ENCODE results near the gene BCDIN3D. TPM values are rescaled to one million over a fixed set of nuclear protein-coding genes. Genes with fewer than 3 reads are reported as not detected.

Gene BCDIN3D
- total RNA-seq, 3 donors from 2014 or later (not counting 1 experiment from before 2014, with no cell fraction given) = 4.0 to 6.0 (median 4.4) TPM

DNA sequence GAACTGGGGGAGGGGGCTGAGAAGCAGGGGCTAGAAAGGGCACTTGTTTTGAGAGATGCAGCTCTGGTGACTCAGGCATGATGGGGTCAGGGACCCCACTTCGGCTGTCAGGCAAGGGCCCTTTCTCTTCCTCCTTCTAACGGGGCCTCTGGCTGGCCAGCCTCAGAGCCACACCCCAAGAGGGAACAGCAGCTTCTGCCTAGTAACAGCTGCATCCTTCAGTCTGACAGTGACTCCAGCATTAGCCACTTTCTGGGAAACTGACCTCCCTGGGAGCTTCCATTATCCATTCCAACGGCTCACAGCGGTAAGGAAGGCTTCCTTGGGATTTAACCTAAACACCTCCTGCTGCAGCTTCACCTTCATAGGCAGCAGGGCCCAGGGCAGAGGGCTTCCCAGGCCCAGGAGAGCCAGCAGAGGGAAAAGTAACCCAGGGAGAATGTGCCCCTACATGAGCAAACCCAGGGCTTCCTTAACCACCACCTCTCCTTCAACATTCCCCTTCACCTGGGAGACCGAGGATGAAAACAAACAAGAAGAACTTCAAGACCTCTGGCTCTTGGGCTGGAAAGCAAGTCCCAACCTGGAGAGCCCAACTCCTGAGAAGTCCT, 17.4 kb downstream of the BCDIN3D start:
- no peak overlapping the region for H3K4me3 ChIP-seq (ENCODE audit: low read length)
- intact Hi-C loops (cut with micrococcal nuclease) = no loop called here
- H3K27me3 Mint-ChIP-seq (ENCODE audit: low read depth in 2 of 2) = no peaks in the 10 kb centered on the region
- H3K36me3 ChIP-seq (ENCODE audit: control insufficient read depth, insufficient read depth, low read length) = no peaks in the 10 kb centered on the region
- H3K27me3 ChIP-seq (ENCODE audit: control insufficient read depth, insufficient read depth, low read length) = no peaks in the 10 kb centered on the region
- ATAC-seq = no peak
- H3K4me3 Mint-ChIP-seq = peak overlapping the region; percentile 21
- 71% methylated on average over 5 of the region's 5 CpGs for WGBS (ENCODE audit: insufficient coverage)
- TF ChIP-seq, protein P1, sequence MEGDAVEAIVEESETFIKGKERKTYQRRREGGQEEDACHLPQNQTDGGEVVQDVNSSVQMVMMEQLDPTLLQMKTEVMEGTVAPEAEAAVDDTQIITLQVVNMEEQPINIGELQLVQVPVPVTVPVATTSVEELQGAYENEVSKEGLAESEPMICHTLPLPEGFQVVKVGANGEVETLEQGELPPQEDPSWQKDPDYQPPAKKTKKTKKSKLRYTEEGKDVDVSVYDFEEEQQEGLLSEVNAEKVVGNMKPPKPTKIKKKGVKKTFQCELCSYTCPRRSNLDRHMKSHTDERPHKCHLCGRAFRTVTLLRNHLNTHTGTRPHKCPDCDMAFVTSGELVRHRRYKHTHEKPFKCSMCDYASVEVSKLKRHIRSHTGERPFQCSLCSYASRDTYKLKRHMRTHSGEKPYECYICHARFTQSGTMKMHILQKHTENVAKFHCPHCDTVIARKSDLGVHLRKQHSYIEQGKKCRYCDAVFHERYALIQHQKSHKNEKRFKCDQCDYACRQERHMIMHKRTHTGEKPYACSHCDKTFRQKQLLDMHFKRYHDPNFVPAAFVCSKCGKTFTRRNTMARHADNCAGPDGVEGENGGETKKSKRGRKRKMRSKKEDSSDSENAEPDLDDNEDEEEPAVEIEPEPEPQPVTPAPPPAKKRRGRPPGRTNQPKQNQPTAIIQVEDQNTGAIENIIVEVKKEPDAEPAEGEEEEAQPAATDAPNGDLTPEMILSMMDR (IDR thresholded peaks at IDR 0.05) = no peak
- no peaks in the 10 kb centered on the region for H3K9me3 Mint-ChIP-seq
- H3K4me1 Mint-ChIP-seq = peaks cover 29 to 44% of the 10 kb centered on the region in 2 donors
- no peaks in the 10 kb centered on the region for H3K9me3 ChIP-seq (ENCODE audit: control insufficient read depth, insufficient read depth, low read length)
- H3K4me1 ChIP-seq (ENCODE audit: control insufficient read depth, insufficient read depth, low read length) = peaks cover 52% of the 10 kb centered on the region
- peak in 1 of 2 donors; percentile 10 for DNase-seq
- H3K27ac ChIP-seq (ENCODE audit: low read length) = no peak overlapping the region
- H3K36me3 Mint-ChIP-seq = no peaks in the 10 kb centered on the region
- H3K27ac Mint-ChIP-seq = peak overlapping the region in 1 of 2 donors; percentile 80

DNA sequence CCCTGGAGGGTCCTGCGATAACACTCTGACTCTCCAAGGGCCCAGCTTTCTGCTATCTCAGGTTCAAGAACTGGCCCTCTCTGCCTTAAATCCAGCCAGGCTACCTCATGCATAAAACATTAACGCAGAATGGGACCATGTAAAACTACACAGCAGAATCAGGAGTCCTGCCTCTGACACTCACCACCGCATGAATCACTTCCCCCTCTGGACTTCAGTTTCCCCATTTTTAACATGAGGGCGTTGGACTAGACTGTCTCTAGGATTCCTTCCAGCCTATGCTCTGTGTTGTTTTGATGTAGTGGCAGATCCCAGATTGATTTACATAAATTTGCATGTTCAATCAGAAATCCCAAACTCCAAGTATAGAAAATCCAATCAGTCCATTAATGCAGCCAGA, 18.0 kb downstream of the BCDIN3D start:
- peaks cover 52% of the 10 kb centered on the region for H3K4me1 ChIP-seq (ENCODE audit: control insufficient read depth, insufficient read depth, low read length)

DNA sequence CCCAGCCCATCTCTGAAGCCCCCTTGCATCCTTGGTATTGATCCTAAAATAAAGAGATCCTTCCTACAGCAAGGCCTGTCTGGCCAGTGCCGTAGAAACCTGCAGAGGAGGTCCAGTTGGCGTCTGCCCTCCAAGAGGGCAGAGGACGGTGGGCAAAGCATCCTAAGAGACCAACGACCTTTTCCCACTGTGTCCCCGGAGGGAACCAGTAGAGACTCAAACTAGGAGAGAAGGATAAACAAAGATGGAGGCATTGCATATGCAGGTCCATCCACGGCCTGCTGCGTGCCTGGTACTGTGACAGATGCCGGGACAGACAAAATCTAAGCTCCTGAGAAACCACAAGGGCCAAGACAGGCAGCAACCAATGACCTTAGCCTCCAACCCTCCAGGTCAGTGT, 18.5 kb downstream of the BCDIN3D start:
- H3K27me3 Mint-ChIP-seq (ENCODE audit: low read depth in 2 of 2) = no peaks in the 10 kb centered on the region
- no peaks in the 10 kb centered on the region for H3K9me3 Mint-ChIP-seq
- H3K9me3 ChIP-seq (ENCODE audit: control insufficient read depth, insufficient read depth, low read length) = no peaks in the 10 kb centered on the region
- H3K27ac Mint-ChIP-seq = peak overlapping the region in 1 of 2 donors; percentile 80
- ATAC-seq (no peak), DNase-seq (no peak)
- 92% methylated on average over 8 of the region's 8 CpGs for WGBS (ENCODE audit: insufficient coverage)
- H3K4me1 Mint-ChIP-seq = peaks cover 32 to 48% of the 10 kb centered on the region in 2 donors
- H3K4me1 ChIP-seq (ENCODE audit: control insufficient read depth, insufficient read depth, low read length) = peaks cover 51% of the 10 kb centered on the region
- peak overlapping the region; percentile 6 for H3K27ac ChIP-seq (ENCODE audit: low read length)
- no peaks in the 10 kb centered on the region for H3K36me3 ChIP-seq (ENCODE audit: control insufficient read depth, insufficient read depth, low read length)
- TF ChIP-seq, protein P1 (IDR thresholded peaks at IDR 0.05) = no peak
- intact Hi-C loops (cut with micrococcal nuclease) = no loop called here
- H3K4me3 ChIP-seq (ENCODE audit: low read length) = no peak overlapping the region
- H3K36me3 Mint-ChIP-seq = no peaks in the 10 kb centered on the region
- no peaks in the 10 kb centered on the region for H3K27me3 ChIP-seq (ENCODE audit: control insufficient read depth, insufficient read depth, low read length)
- H3K4me3 Mint-ChIP-seq = no peak overlapping the region

More for the DNA sequence above, 18.0 kb downstream of the BCDIN3D start:
- no peaks in the 10 kb centered on the region for H3K36me3 ChIP-seq (ENCODE audit: control insufficient read depth, insufficient read depth, low read length)
- peak overlapping the region; percentile 6 for H3K27ac ChIP-seq (ENCODE audit: low read length)
- no peaks in the 10 kb centered on the region for H3K27me3 ChIP-seq (ENCODE audit: control insufficient read depth, insufficient read depth, low read length)
- whole genome bisulfite sequencing (ENCODE audit: insufficient coverage) = 74% methylated on average over 3 of the region's 4 CpGs
- ATAC-seq (no peak), DNase-seq (peak in 1 of 2 donors; percentile 8)
- intact Hi-C loops (cut with micrococcal nuclease) = no loop called here
- Mint-ChIP-seq H3K9me3 (no peaks in the 10 kb centered on the region), H3K36me3 (no peaks in the 10 kb centered on the region), H3K4me1 (peaks cover 29 to 44% of the 10 kb centered on the region in 2 donors), H3K27ac (peak overlapping the region in 1 of 2 donors; percentile 80), H3K4me3 (no peak overlapping the region), H3K27me3 (ENCODE audit: low read depth in 2 of 2) (no peaks in the 10 kb centered on the region)
- no peaks in the 10 kb centered on the region for H3K9me3 ChIP-seq (ENCODE audit: control insufficient read depth, insufficient read depth, low read length)
- no peak overlapping the region for H3K4me3 ChIP-seq (ENCODE audit: low read length)
- TF ChIP-seq, protein P1 (IDR thresholded peaks at IDR 0.05) = no peak

DNA sequence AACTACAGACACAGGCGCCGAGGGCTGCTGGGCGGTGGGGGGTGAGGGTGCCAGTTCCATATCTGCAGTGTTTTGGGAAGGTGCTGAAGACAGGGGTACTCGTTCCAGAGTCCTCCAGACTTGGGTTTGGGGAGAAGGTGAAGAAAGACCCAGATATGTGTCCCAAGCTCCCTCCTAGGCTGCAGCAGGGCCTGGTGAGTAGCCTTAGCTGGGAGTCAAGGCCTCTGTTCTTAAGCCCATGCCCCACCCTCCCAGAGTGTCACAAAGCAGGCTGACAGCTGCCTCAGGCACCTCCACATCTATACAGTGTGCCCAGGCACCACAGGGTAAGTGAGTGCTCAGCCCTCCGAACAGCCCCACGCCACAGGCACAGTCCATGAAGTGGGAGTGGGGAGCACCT, 19.0 kb downstream of the BCDIN3D start:
- DNase-seq = no peak
- Histone ChIP-seq H3K36me3 (ENCODE audit: control insufficient read depth, insufficient read depth, low read length) (no peaks in the 10 kb centered on the region), H3K27ac (ENCODE audit: low read length) (no peak overlapping the region), H3K9me3 (ENCODE audit: control insufficient read depth, insufficient read depth, low read length) (no peaks in the 10 kb centered on the region), H3K4me3 (ENCODE audit: low read length) (no peak overlapping the region), H3K4me1 (ENCODE audit: control insufficient read depth, insufficient read depth, low read length) (peaks cover 46% of the 10 kb centered on the region), H3K27me3 (ENCODE audit: control insufficient read depth, insufficient read depth, low read length) (no peaks in the 10 kb centered on the region)
- no peak for ATAC-seq
- Mint-ChIP-seq H3K36me3 (no peaks in the 10 kb centered on the region), H3K4me3 (no peak overlapping the region), H3K27ac (no peak overlapping the region), H3K9me3 (no peaks in the 10 kb centered on the region), H3K27me3 (ENCODE audit: low read depth in 2 of 2) (no peaks in the 10 kb centered on the region), H3K4me1 (peaks cover 29 to 45% of the 10 kb centered on the region in 2 donors)
- TF ChIP-seq, protein P1 (IDR thresholded peaks at IDR 0.05) = no peak
- 93% methylated on average over 6 of the region's 6 CpGs for WGBS (ENCODE audit: insufficient coverage)
- intact Hi-C loops (cut with micrococcal nuclease) = no loop called here
